Activated B cell treated with CpG ODN at 0.5 μM for 24 hours (primary cell): ENCODE results near the gene PGS1. TPM values are rescaled to one million over a fixed set of nuclear protein-coding genes. Genes with fewer than 3 reads are reported as not detected.

Source experiments
- ATAC-seq: fragments of 200-7000 bp; cut with Tn5 transposase; one replicate; pipeline ENCODE4 v1.10.0; 2021; ENCODE audit warnings: low read depth, mild to moderate bottlenecking, moderate library complexity
- CTCF ChIA-PET: fragments of 350-600 bp; sonication (Branson Sonifier 250); formaldehyde crosslinking; loops from one replicate; lab custom pipeline; 2021; ENCODE audit warnings: antibody characterized with exemption; lab: Charles Lee
- POLR2A ChIA-PET: fragments of 350-600 bp; sonication (Branson Sonifier 250); formaldehyde crosslinking; loops from one replicate; lab custom pipeline; 2021; ENCODE audit warnings: antibody characterized with exemption; lab: Charles Lee
- DNase-seq: peaks from one replicate; pipeline ENCODE4 v3.0.0; 2022
- H3K27ac Mint-ChIP-seq: one replicate; pipeline ENCODE4 v1.8.0; 2020; ENCODE audit warnings: mixed read lengths
- H3K27me3 Mint-ChIP-seq: one replicate; pipeline ENCODE4 v1.8.0; 2021; ENCODE audit warnings: mixed read lengths
- H3K36me3 Mint-ChIP-seq: one replicate; pipeline ENCODE4 v1.8.0; 2021; ENCODE audit warnings: low read depth, mixed read lengths
- H3K4me1 Mint-ChIP-seq: one replicate; pipeline ENCODE4 v1.8.0; 2021; ENCODE audit warnings: mixed read lengths
- H3K4me3 Mint-ChIP-seq: one replicate; pipeline ENCODE4 v1.8.0; 2020; ENCODE audit warnings: mild to moderate bottlenecking, mixed read lengths
- H3K9me3 Mint-ChIP-seq: one replicate; pipeline ENCODE4 v1.8.0; 2020; ENCODE audit warnings: mixed read lengths
- CTCF ChIP-seq: fragments of 200-600 bp; IDR thresholded peaks from one replicate; pipeline ENCODE4 v1.8.0; 2022; ENCODE audit warnings: antibody characterized with exemption, mild to moderate bottlenecking
- intact Hi-C: fragments of 100-400 bp; cut with micrococcal nuclease; formaldehyde crosslinking; loops from one replicate; pipeline ENCODE4 v1.15.1; 2024
- total RNA-seq: library from RNA; stranded (reverse); gene quantifications from 2 replicates; pipeline ENCODE4 v1.2.3, GENCODE V29; 2022

PGS1 gene
- total RNA-seq, 1 donor from 2014 or later: 76.1 TPM

DNA sequence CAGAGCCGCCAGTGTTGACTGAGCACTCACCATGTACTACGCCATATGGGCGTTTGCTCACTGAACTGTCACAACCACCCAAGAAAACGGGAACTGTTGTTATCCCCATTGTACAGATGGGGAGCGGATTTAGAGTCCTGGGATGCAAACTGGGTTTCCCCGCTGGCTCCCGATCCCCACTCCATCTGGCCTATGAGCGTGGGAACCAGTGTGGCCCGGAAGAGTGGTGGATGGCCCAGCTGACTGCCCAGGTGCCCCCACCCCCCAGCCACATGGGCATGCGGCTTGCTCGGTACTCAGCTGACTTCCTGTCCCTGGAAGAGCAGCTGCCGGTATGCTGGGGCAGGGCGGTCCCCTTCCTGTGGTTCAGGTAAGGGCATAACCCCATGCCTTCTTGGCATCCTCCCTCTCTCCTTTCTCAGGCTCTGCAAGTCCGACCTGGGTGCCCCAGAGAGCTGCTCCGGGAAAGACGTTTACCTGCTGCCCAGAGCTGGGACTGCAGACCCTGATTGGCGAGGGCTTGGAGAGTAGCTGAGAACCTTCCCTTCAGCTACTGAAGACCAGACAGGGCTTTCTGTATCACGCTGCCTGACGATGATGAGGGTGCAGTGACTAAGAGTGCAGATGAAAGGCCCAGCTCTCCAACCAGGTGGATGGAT lies 34.8 kb upstream of the PGS1 start:
- peak; percentile 65 for DNase-seq
- peak overlapping the region; percentile 66 for H3K4me3 Mint-ChIP-seq
- CTCF ChIA-PET: interaction anchor here (1.0 to 1.6 kb wide), 2 partner anchors 16 to 31 kb away, joined by 3 to 9 read pairs; partner anchors contain the start of gene SOCS3
- peaks cover 83% of the 10 kb centered on the region for H3K4me1 Mint-ChIP-seq
- intact Hi-C loops: loop anchor here (1.0 to 5.0 kb wide), 4 partner anchors 13 to 211 kb away; partner anchors contain the start of genes SOCS3 and TMC8
- no peaks in the 10 kb centered on the region for H3K9me3 Mint-ChIP-seq
- no peaks in the 10 kb centered on the region for H3K36me3 Mint-ChIP-seq
- POLR2A ChIA-PET: interaction anchor here (0.7 to 2.1 kb wide), 10 partner anchors 8 to 871 kb away, joined by 3 to 9 read pairs (median 3); no protein-coding TSS in a partner anchor
- TF ChIP-seq CTCF: no peak
- peak; percentile 61 for ATAC-seq
- H3K27ac Mint-ChIP-seq: peak overlapping the region; percentile 89
- no peaks in the 10 kb centered on the region for H3K27me3 Mint-ChIP-seq

DNA sequence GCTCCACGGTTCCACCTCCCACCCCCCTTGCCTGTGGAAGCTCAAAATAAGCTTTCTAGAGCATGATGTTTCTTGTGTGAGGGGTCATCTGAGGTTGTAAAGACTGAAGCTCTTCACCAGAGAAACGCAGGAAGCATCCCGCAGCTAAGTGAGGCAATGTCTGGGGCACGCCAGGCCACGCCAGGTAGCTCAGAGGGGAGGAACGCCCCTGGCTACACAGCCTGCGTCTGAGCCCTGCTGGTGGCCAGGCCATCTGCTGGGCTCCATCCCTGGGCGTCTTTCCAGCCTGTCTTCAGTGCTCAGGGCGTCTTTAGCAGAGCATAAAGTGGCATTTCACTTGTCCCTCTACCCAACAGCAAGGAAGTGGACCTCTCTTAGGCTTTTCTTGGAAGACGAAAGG lies 33.8 kb upstream of the PGS1 start:
- Mint-ChIP-seq H3K27ac (no peak overlapping the region), H3K4me1 (peaks cover 82% of the 10 kb centered on the region), H3K4me3 (no peak overlapping the region), H3K27me3 (no peaks in the 10 kb centered on the region), H3K9me3 (no peaks in the 10 kb centered on the region), H3K36me3 (no peaks in the 10 kb centered on the region)
- ATAC-seq: no peak
- ChIA-PET CTCF (no interaction called here), POLR2A (interaction anchor here (0.5 to 2.0 kb wide), 7 partner anchors 8 to 761 kb away, joined by 3 to 9 read pairs (median 6); no protein-coding TSS in a partner anchor)
- DNase-seq: no peak
- no peak for TF ChIP-seq CTCF
- intact Hi-C loops: loop anchor here (5.0 kb wide), 2 partner anchors 57 to 212 kb away; partner anchors contain the start of gene TMC8

DNA sequence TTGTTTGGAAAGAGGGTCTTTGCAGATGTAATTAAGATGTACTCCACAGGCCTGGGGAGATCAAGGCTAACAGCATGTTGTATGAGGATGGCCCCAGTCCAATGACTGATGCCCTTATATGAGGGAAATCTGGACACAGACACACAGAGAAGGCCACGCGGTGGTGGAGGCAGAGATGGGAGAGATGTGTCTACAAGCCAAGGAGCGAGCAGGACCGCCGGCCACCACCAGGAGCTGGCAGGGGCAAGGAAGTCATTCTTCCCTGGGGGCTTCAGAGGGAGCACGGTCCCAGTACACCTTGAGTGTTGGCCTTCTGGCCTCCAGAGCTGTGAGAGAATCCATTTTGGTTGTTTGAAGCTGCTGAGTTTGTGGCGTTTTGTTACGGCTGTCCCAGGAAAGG lies 33.3 kb upstream of the PGS1 start:
- POLR2A ChIA-PET: interaction anchor here (1.0 to 2.0 kb wide), 2 partner anchors 9 to 10 kb away, joined by 9 read pairs; no protein-coding TSS in a partner anchor
- peaks cover 82% of the 10 kb centered on the region for H3K4me1 Mint-ChIP-seq
- H3K9me3 Mint-ChIP-seq: no peaks in the 10 kb centered on the region

DNA sequence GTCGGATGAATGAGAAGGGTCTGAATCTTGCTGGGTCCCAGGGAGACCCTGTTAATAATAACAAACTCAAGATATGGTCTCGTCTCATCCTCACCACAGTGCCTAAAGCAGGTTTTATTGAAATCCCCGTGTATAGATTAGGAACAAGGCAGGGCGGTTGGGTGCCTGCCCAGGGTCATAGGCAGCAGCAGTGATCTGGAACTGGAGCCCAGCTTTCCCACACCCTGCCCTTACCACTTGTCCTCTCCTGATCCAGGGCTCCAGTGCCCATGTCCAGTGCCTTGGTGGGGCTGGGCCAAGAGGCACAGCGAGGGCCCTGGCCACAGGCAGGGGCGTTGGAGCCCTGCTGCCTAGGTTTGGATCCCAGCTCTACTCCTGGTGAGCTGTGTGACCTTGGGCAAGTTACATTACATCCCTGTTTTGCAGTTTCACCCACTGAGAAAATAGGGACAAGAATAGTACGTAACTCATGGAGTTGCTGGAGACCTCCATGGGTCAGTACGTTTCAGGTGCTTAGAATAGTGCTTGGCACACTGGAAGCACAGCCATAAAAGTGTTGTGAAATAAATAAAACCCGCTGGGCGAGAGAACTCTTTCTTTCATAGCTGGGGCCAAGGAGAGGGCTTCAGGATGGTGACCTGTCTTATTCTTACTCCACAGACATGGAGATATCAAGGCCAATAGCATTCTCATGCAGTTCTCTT lies 32.5 kb upstream of the PGS1 start:
- ChIA-PET POLR2A (interaction anchor here (0.6 to 1.0 kb wide), 2 partner anchors 9 to 58 kb away, joined by 9 read pairs; no protein-coding TSS in a partner anchor), CTCF (no interaction called here)
- no peak for TF ChIP-seq CTCF
- intact Hi-C loops: no loop called here
- no peaks in the 10 kb centered on the region for H3K27me3 Mint-ChIP-seq
- H3K9me3 Mint-ChIP-seq: no peaks in the 10 kb centered on the region
- ATAC-seq (no peak), DNase-seq (no peak)
- peaks cover 82% of the 10 kb centered on the region for H3K4me1 Mint-ChIP-seq
- no peak overlapping the region for H3K4me3 Mint-ChIP-seq
- no peak overlapping the region for H3K27ac Mint-ChIP-seq
- H3K36me3 Mint-ChIP-seq: no peaks in the 10 kb centered on the region

More for the DNA sequence above, 33.3 kb upstream of the PGS1 start:
- no peak for TF ChIP-seq CTCF
- no peaks in the 10 kb centered on the region for H3K36me3 Mint-ChIP-seq
- no peak overlapping the region for H3K4me3 Mint-ChIP-seq
- DNase-seq (no peak), ATAC-seq (no peak)
- CTCF ChIA-PET: no interaction called here
- no peak overlapping the region for H3K27ac Mint-ChIP-seq
- H3K27me3 Mint-ChIP-seq: no peaks in the 10 kb centered on the region
- intact Hi-C loops: no loop called here
